Stimulated activated CD4-positive, alpha-beta T cell treated with anti-CD3 and anti-CD28 coated beads, Interleukin-12 subunit alpha, Interleukin-12 subunit beta, amount 100 ng/mL, for 4 hours (primary cell): Measurements from ENCODE around the gene ADAMTS8.

ENCODE experiments used
- DNase-seq: peaks from one replicate; pipeline ENCODE4 v3.0.0-alpha.2; 2020

Gene ADAMTS8

DNA sequence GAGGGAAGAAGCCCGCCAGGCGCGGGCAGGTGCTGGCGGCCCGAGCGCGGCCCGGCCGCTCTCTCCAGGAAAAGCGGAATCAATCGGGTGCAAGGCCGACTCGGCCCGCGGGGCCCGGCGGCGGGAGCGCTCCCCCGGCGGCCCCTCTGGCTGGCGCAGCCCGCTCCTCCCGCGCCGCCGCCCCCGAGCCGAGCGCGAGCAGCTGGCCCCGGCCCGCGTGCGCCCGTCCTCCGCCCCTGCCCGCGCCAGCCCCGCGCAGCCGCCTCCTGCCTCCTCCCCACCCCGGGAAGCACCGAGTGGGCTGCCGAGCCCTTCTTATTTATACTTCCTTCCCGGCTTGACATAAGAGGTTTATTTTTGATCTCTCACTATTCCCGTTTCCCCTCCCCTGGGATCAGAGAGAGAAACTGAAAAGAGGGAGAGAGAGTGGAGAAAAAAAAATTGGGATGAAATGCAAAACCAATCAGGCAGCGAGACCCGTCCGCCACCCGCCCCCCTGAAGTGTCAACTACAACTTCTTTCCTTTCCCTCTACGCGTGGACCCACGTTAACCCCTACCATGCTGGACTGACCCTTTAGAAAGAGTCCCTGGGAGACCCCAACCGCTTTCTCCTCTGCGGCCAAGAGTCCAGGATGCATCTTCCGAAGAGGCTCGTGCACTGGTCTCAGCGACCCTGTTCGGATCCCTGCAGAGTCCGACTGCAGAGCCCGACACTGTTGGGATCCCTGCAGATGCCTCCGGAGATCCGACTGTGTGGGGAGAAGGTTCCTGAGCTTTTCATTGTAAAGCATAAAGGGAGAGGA, at the start of gene ADAMTS8:
ADAMTS8 (minus strand) TSS at position 294 of the 804 bp plus-strand sequence. CDS start 323 bp downstream, outside the sequence.
- DNase-seq: no peak

GRCh38 chr11:130477586-130478203, 49.3 kb upstream of the ADAMTS8 start:
- no peak for DNase-seq

DNA sequence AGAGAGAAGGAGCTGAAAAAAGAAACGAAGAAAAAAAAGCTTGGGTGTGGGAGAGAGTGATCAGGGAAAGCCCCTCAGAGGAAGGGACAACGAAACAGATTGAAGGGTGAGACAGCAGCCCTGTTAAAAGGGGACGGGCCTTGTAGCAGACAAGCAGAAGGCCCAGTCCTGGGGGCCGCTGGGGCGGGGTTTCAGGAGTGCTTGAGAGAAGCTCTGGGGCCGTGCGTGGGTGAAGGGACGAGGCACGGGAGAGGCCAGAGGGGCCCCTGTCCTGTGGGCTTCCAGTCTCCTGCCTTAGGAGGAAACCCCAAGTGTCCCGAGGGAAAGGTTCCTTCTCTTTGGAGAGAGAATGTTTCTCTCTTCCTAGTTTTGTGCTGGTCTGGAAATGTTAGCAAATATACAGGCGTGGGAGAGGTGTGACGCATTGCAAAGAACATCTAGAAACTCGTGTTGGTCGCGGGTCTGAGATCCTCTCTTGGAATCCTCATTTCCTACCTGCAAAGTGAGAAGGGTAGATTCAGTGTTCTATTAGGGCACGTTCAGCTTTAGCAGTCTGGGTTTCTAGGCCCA, 48.6 kb upstream of the ADAMTS8 start:
- DNase-seq: no peak

GRCh38 chr11:130476200-130476921, 48.0 kb upstream of the ADAMTS8 start:
- no peak for DNase-seq

DNA sequence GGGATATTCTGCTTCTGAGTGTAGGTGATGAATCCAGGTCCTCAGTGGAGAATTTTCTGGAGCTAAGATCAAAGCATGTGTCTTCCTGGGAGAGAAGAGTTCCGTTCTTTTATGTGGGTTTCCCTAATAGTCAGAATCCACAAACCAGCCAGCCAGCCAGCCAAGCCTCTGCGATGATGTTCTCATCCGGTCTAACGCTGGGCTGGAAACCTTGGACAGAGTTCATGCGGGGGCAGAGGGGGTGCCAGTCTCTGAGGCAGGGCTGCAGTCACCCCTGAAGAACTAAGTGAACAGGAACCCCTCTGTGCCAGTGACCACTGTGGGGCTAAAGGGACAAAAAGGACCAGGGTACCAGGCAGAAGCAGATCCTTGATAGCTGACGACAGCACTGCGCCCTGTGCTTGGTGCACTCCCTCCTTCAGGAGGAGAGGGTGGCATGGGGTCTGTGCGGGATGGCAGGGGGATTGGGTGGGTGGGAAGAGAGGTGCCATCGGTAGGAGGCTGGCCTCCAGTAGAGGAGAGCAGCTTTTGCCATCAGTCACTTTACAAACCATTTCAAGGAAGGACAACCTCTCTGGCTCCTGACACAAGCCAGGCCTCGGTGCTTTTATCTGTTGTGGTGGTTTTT, 47.1 kb upstream of the ADAMTS8 start:
- DNase-seq: no peak

DNA sequence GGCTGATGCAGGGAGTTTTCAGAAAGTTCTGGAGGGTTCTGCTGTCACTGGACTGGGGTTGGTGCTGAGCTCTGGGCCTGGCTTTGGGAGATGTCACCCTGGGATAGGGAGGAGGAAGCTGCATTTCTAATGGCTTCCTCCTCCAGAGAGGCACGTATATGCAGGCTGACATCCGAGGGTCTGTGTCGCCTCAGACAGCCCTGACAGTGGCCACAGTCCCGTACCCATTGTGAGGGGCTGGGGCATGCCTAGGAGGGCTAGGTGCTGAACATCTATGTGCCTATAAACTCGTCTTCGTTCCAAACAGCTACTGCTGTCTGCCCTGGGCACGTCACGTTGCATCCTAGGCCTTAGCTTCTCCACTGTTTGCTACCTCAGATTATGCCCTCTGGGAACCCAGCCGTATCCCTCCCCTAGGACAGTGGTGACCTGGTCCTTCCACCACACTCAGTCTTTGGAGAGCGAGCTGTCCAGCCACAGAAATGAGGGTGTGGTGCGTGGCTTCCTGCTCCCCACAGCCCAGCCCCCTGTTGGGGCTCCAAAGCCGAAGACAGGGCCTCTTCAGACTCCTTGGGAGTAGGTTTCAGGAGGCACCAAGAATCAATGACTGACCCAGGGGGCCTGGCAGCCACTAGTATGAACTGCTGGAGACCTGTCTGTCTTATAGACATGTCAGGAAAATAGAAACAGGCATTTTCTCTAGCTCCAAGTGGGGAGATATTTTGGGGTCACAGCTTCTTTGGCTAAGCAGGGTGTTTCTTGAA, 46.4 kb upstream of the ADAMTS8 start:
- no peak for DNase-seq

- no peak for DNase-seq
These were observed 45.5 kb upstream of the ADAMTS8 start for GRCh38 chr11:130473795-130474377.

DNA sequence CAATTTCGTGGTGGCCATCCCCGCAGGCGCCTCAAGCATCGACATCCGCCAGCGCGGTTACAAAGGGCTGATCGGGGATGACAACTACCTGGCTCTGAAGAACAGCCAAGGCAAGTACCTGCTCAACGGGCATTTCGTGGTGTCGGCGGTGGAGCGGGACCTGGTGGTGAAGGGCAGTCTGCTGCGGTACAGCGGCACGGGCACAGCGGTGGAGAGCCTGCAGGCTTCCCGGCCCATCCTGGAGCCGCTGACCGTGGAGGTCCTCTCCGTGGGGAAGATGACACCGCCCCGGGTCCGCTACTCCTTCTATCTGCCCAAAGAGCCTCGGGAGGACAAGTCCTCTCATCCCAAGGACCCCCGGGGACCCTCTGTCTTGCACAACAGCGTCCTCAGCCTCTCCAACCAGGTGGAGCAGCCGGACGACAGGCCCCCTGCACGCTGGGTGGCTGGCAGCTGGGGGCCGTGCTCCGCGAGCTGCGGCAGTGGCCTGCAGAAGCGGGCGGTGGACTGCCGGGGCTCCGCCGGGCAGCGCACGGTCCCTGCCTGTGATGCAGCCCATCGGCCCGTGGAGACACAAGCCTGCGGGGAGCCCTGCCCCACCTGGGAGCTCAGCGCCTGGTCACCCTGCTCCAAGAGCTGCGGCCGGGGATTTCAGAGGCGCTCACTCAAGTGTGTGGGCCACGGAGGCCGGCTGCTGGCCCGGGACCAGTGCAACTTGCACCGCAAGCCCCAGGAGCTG, 44.8 kb upstream of the ADAMTS8 start:
- DNase-seq: no peak

DNA sequence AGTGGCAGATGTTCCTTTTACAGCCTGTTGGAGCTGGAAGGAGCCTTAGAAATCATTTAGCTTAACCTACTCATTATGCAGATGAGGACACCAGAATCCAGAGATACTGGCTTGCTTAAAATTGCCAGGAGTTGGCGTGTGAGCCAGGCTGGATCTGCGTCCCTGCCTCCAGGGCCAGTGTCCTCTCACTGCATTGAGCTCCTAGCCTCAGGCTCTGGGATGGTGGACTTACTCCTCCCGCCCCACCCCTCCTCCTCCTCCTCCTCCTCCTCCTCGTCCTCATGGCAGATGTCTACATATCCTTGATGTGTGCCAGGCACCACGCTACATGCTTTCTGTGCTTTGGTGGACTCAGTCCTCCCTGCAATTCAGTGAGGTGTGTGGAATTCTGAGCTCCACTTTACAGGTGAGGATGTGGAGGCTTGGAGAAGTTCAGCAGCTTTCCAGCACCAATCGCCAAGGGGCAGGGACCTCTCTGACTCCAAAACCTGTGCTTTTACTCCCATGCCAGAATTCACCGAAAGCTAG, 44.1 kb upstream of the ADAMTS8 start:
- no peak for DNase-seq

DNA sequence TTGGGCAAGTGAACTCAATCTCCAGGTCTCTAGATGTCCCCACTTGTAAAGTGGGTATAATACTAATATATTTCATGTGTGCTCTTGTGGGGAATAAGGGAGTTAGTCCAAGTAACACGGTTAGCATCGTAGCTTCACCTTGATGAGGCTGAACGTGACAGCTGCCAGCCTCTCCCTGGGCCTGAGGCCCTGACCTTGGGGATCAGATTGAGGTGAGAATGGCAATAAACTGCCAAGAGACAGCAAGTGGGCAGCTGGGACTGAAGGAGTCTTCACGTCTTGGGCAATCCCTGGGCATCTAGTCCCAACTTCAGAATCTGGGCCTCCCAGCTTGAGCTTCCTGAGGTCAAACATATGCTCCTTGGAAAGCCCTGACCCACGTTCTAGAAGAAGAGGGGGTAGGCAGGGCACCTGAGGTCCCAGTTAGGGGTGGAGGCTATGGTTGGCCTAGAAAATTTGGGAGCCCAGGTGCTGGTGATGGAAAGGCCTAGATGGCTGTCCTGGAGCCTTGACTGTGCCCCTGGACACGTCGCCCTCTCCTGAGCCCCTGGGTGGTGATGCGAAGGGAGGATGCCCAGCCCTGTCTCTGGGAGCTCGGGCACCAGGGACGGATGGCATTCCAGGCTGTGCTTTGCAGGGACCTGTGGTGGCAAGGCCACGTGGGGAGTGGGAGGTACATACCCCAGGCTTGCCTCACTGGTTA, 43.5 kb upstream of the ADAMTS8 start:
- no peak for DNase-seq

DNA sequence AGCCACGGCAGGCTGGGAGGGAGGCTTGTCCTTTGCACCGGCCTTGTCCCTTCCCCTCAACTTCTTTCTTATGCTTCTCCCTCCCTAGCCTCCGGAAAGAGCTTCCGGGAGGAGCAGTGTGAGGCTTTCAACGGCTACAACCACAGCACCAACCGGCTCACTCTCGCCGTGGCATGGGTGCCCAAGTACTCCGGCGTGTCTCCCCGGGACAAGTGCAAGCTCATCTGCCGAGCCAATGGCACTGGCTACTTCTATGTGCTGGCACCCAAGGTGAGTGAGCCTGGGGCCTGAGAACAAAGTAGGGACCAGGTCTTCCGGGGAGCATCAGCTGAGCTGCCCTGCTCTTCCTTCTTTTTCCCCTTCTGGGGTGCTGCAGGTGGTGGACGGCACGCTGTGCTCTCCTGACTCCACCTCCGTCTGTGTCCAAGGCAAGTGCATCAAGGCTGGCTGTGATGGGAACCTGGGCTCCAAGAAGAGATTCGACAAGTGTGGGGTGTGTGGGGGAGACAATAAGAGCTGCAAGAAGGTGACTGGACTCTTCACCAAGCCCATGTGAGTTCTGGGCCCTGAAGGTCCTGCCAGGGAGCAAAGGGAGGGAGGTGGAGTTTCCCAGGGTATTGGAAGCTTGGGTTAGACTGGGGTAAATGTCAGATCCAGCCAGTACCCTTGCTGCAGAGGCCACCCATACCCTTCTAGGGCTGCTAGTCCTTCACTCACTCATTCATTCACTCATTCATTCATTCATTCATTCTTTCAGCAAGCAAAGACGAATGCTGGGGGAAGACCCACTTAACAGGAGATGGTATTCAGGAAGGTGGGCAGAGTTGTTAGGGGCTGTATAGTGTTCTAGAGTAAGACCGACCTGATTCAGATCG, 42.7 kb upstream of the ADAMTS8 start:
- DNase-seq: no peak

DNA sequence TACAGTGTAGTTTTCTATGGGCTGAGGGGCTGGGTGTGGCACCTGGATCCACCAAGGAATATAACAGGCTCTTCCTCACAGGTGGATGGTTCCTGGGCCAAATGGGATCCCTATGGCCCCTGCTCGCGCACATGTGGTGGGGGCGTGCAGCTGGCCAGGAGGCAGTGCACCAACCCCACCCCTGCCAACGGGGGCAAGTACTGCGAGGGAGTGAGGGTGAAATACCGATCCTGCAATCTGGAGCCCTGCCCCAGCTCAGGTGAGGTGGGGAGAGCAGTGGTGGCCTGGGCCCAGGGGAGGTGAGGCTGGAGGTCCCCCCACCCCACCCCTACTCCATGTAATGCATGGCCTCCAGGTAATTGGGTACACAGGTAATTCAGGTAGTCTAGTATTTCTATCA, 40.8 kb upstream of the ADAMTS8 start:
- no peak for DNase-seq

DNA sequence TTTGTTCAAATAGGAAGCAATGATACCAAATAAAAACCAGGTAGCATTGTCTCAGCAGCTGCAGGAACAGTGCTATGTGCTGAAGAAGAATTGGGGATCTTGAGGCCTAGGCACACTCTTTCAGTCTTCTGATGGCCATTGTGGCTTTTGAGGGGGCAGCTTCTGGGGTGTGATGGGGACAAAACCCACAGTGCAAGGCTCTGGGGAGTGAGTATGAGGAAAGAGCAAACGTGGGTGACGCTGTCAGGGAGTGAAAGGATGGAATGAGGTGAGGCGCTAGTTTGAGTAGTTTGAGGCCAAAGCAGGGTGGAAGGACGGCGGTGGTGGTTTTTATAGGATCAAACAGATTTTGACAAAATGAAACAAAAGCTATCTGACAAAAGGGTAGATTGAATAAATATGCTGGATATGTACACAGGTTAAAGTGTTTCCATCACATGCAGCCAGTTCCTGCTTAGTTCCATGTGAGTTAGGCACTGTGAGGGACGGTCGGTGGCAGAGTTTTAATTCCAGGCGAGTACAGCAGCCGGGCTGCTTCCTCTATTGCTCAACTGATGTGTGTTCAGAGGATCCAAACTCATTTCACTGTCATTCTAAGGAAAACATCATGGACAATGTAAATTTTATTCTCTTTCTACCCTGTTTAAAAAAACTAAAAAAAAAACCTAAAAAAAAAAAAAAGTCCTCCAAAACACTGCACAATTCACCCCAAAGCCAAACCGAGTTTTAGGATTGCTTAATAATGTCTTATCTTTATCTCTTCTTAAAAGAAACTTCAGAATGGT, 38.9 kb upstream of the ADAMTS8 start:
- no peak for DNase-seq

DNA sequence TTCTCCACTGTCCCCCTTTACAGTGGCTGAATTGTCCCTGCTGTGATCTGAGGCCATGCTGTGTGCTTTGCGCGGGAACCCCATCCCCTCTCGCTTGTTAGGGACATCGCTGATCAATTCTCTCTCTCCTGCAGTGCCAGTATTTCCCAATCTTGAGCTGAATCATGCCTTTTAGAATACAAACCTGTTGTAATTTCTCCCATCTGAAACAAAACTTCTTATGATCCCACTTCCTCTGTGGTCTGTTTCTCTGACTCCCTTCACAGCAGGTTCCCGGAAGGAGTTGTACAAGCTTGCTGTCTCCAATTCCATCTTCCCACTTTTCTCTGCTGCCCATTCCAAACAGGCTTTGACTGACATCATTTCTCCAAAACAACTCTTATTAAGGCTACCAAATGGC, 36.9 kb upstream of the ADAMTS8 start:
- no peak for DNase-seq

DNA sequence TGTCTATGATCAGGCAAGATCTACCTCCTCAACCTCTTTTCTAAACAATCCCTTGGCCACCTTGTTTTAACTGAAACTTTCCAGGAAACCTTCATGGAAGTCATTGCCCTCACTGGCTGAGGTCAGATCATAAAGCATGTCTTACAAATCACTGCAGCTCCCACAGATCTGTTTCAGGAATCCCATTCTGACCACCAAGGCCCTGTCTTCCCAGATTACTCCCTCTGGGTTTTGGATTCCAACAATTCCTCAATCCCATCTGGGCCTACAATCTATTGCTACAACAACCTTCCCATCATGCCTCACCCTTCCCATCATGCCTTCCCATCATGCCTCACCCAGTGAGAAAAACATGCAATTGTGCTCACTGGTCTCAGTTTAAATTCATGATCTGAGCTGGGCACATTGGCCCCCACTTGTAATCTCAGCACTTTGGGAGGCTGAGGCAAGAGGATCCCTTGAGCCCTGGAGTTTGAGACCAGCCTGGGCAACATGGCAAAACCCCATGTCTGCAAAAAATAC, 35.9 kb upstream of the ADAMTS8 start:
- DNase-seq: no peak

GRCh38 chr11:130462931-130463330, 34.5 kb upstream of the ADAMTS8 start:
- no peak for DNase-seq

- no peak for DNase-seq
These were observed 33.9 kb upstream of the ADAMTS8 start for GRCh38 chr11:130462101-130462885.
